Sigmoid colon (tissue), 7 donors: ENCODE data around the gene PIGX. TPM values are rescaled to one million over a fixed set of nuclear protein-coding genes. Genes with fewer than 3 reads are reported as not detected.

Source experiments
- DNase-seq: peaks from one replicate; pipeline ENCODE4 v3.0.0-alpha.2; 2019
- H3K27ac ChIP-seq, 4 donors: fragments of 200-600 bp; sonication (generic); one replicate each; pipeline ENCODE4 v1.5.1; 2016 to 2019; ENCODE audit warnings: mild to moderate bottlenecking in 1 of 4
- H3K27me3 ChIP-seq, 3 donors: fragments of 200-600 bp; sonication (generic); one replicate each; pipeline ENCODE4 v1.5.1; 2019; ENCODE audit warnings: mild to moderate bottlenecking in 1 of 3
- H3K36me3 ChIP-seq, 4 donors: fragments of 200-600 bp; sonication (generic); one replicate each; pipeline ENCODE4 v1.5.1; 2016 to 2019
- H3K4me1 ChIP-seq, 4 donors: fragments of 200-600 bp; sonication (generic); one replicate each; pipeline ENCODE4 v1.5.1; 2017 to 2019
- H3K4me3 ChIP-seq, 4 donors: fragments of 200-600 bp; sonication (generic); one replicate each; pipeline ENCODE4 v1.5.1; 2017 to 2019; ENCODE audit warnings: mild to moderate bottlenecking in 2 of 4, moderate library complexity in 1 of 4
- H3K9me3 ChIP-seq, 4 donors: fragments of 200-600 bp in 3 of 4; sonication (generic) in 3 of 4; one replicate each; pipeline versions ENCODE4 v1.5.1 to v1.6.1; 2013 to 2019
- CTCF ChIP-seq, 4 experiments: fragments of 450-650 bp in 3 of 4; fragments of 200-600 bp in 1 of 4; IDR thresholded peaks; one replicate each; pipeline ENCODE4 v1.5.1; 2016 to 2019; ENCODE audit warnings: antibody characterized with exemption in 4 of 4, mild to moderate bottlenecking in 3 of 4, moderate library complexity in 2 of 4
- EP300 ChIP-seq, 4 donors: sonication (generic); formaldehyde crosslinking; IDR thresholded peaks; one replicate each; pipeline ENCODE4 v1.6.1; 2017; ENCODE audit warnings: antibody characterized with exemption in 4 of 4
- POLR2A ChIP-seq, 2 donors: fragments of 450-650 bp; IDR thresholded peaks; one replicate each; pipeline ENCODE4 v1.6.1; 2016; ENCODE audit warnings: antibody characterized with exemption in 2 of 2, mild to moderate bottlenecking in 2 of 2, moderate library complexity in 2 of 2
- POLR2AphosphoS5 ChIP-seq, 4 donors: sonication (generic); formaldehyde crosslinking; IDR thresholded peaks; one replicate each; pipeline ENCODE4 v1.6.1; 2017; ENCODE audit warnings: antibody characterized with exemption in 4 of 4
- WGBS, 2 donors: extraction: QIAGEN DNeasy Blood & Tissue Kit; methylation state at CpG; one replicate each; pipeline ENCODE4 v1.1.7; 2013; 5-methylcytosine and 5-hydroxymethylcytosine counted together
- intact Hi-C: fragments of 100-400 bp; cut with DNase I; formaldehyde crosslinking; loops from one replicate; pipeline ENCODE4 v1.15.1; 2023
- polyA plus RNA-seq, 3 donors: library from polyadenylated mRNA; stranded (reverse); fragments of 200-250 nt; gene quantifications; one replicate each; pipeline ENCODE4 v1.2.3, GENCODE V29; 2013
- total RNA-seq, 4 donors: library from RNA; depleted of rRNA; stranded (reverse); fragments of >200 nt; gene quantifications; one replicate each; pipeline ENCODE4 v1.1.0, GENCODE V29; 2016
- donor health status: healthy with polysubstance abuse.
- donor health status: Bipolar disorder and iron deficiency.
- donor health status: healthy.

Gene PIGX
- total and polyA plus RNA-seq, 7 donors = 9.6 to 41.0 (median 20.9) TPM

GRCh38 chr3:196754091-196754981, 42.2 kb downstream of the PIGX start:
- no peaks in the 10 kb centered on the region for H3K36me3 ChIP-seq
- 22 to 60% methylated on average over 9 of the region's 9 CpGs for WGBS, 2 donors
- no peak for DNase-seq
- no peak overlapping the region for H3K4me3 ChIP-seq
- no peaks in the 10 kb centered on the region for H3K27me3 ChIP-seq
- TF ChIP-seq CTCF (IDR thresholded peaks at IDR 0.05) (no peak), POLR2A (IDR thresholded peaks at IDR 0.05) (no peak), POLR2AphosphoS5 (IDR thresholded peaks at IDR 0.05) (no peak), EP300 (IDR thresholded peaks at IDR 0.05) (no peak)
- H3K27ac ChIP-seq = no peak overlapping the region
- peaks cover 0 to 2% (median 0%) of the 10 kb centered on the region in 4 donors for H3K9me3 ChIP-seq
- H3K4me1 ChIP-seq = peaks cover 0 to 14% (median 7%) of the 10 kb centered on the region in 4 donors
- intact Hi-C loops = no loop called here

DNA sequence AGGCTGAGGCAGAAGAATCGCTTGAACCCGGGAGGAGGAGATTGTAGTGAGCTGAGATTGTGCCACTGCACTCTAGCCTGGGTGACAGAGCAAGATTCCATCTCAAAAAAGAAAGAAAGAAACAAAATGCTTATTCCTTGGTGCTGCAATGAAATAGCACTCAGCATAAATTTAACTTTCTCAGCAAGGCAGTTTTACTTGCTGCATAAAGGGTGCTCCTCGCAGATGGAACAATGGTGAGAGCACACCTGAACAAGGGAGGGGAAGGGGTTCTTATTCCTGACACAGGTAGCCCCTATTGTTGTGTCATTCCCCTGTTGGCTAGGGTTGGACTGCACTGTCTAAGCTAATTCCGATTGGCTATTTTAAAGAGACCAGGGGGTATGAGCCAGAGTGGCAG, 44.6 kb downstream of the PIGX start:
- TF ChIP-seq POLR2A (IDR thresholded peaks at IDR 0.05) = no peak
- no peak for TF ChIP-seq POLR2AphosphoS5 (IDR thresholded peaks at IDR 0.05)
- no peak for TF ChIP-seq CTCF (IDR thresholded peaks at IDR 0.05)
- no peak for TF ChIP-seq EP300 (IDR thresholded peaks at IDR 0.05)
- H3K9me3 ChIP-seq = peaks cover 0 to 2% (median 0%) of the 10 kb centered on the region in 4 donors
- intact Hi-C loops = no loop called here
- WGBS, 2 donors = 75 to 98% methylated on average over 4 of the region's 4 CpGs
- H3K27ac ChIP-seq = no peak overlapping the region
- no peak for DNase-seq
- peaks cover 0 to 14% (median 7%) of the 10 kb centered on the region in 4 donors for H3K4me1 ChIP-seq
- H3K27me3 ChIP-seq = no peaks in the 10 kb centered on the region
- H3K4me3 ChIP-seq = no peak overlapping the region
- H3K36me3 ChIP-seq = no peaks in the 10 kb centered on the region

- Histone ChIP-seq H3K4me1 (peaks cover 0 to 14% (median 7%) of the 10 kb centered on the region in 4 donors), H3K9me3 (peaks cover 0 to 2% (median 0%) of the 10 kb centered on the region in 4 donors), H3K4me3 (no peak overlapping the region), H3K27ac (no peak overlapping the region), H3K36me3 (no peaks in the 10 kb centered on the region), H3K27me3 (no peaks in the 10 kb centered on the region)
- 78 to 91% methylated on average over 9 of the region's 9 CpGs for WGBS, 2 donors
- no peak for DNase-seq
- TF ChIP-seq POLR2A (IDR thresholded peaks at IDR 0.05) = no peak
- TF ChIP-seq EP300 (IDR thresholded peaks at IDR 0.05) = no peak
- TF ChIP-seq POLR2AphosphoS5 (IDR thresholded peaks at IDR 0.05) = no peak
- no peak for TF ChIP-seq CTCF (IDR thresholded peaks at IDR 0.05)
- intact Hi-C loops = no loop called here
These were observed 45.9 kb downstream of the PIGX start for GRCh38 chr3:196757876-196758739.

GRCh38 chr3:196763179-196763578, 51.0 kb downstream of the PIGX start:
- H3K4me1 ChIP-seq = peaks cover 0 to 9% (median 2%) of the 10 kb centered on the region in 4 donors
- no peak overlapping the region for H3K27ac ChIP-seq
- intact Hi-C loops = no loop called here
- H3K9me3 ChIP-seq = no peaks in the 10 kb centered on the region
- DNase-seq = no peak
- H3K27me3 ChIP-seq = no peaks in the 10 kb centered on the region
- no peak for TF ChIP-seq CTCF (IDR thresholded peaks at IDR 0.05)
- no peak for TF ChIP-seq POLR2AphosphoS5 (IDR thresholded peaks at IDR 0.05)
- no peak for TF ChIP-seq EP300 (IDR thresholded peaks at IDR 0.05)
- TF ChIP-seq POLR2A (IDR thresholded peaks at IDR 0.05) = no peak
- no peak overlapping the region for H3K4me3 ChIP-seq
- no peaks in the 10 kb centered on the region for H3K36me3 ChIP-seq
- WGBS, 2 donors = 81 to 98% methylated on average over 7 of the region's 7 CpGs
